ACC112 (cell line): ENCODE results near the gene AFF1.

Experiments used
- H2AFZ ChIP-seq: fragments of 200-600 bp; sonication (generic); one replicate; pipeline ENCODE4 v1.6.0; 2017; ENCODE audit warnings: antibody characterized with exemption, low read length; ENCODE audit not compliant: unreplicated experiment
- H3K27ac ChIP-seq: fragments of 200-600 bp; sonication (generic); 2 replicates; pipeline ENCODE4 v1.5.1; 2014; ENCODE audit warnings: low read depth, mild to moderate bottlenecking, antibody characterized with exemption, low read length, moderate library complexity
- H3K27me3 ChIP-seq: fragments of 200-600 bp; sonication (generic); 2 replicates; pipeline ENCODE4 v1.6.1; 2014; ENCODE audit warnings: mild to moderate bottlenecking, antibody characterized with exemption, low read length, moderate library complexity, mixed read lengths; ENCODE audit not compliant: insufficient read depth
- H3K36me3 ChIP-seq: fragments of 200-600 bp; sonication (generic); 2 replicates; pipeline ENCODE4 v1.6.1; 2016; ENCODE audit warnings: mild to moderate bottlenecking, antibody characterized with exemption, low read length, moderate library complexity, mixed read lengths; ENCODE audit not compliant: insufficient read depth
- H3K4me1 ChIP-seq: fragments of 200-600 bp; sonication (generic); one replicate; pipeline ENCODE4 v1.6.1; 2016; ENCODE audit warnings: low read length, mixed read lengths; ENCODE audit not compliant: insufficient read depth, unreplicated experiment, control insufficient read depth
- H3K4me3 ChIP-seq: fragments of 200-600 bp; sonication (generic); 2 replicates; pipeline ENCODE4 v1.5.1; 2014; ENCODE audit warnings: mild to moderate bottlenecking, low read depth, low read length
- H3K79me2 ChIP-seq: fragments of 200-600 bp; sonication (generic); one replicate; pipeline ENCODE4 v1.6.0; 2016; ENCODE audit warnings: low read length; ENCODE audit not compliant: control insufficient read depth, unreplicated experiment, insufficient read depth

AFF1 gene

GRCh38 chr4:86970447-86971354 is 35.9 kb downstream of the AFF1 start:
- Histone ChIP-seq H3K4me1 (peaks cover 26% of the 10 kb centered on the region), H3K27ac (no peak overlapping the region)

DNA sequence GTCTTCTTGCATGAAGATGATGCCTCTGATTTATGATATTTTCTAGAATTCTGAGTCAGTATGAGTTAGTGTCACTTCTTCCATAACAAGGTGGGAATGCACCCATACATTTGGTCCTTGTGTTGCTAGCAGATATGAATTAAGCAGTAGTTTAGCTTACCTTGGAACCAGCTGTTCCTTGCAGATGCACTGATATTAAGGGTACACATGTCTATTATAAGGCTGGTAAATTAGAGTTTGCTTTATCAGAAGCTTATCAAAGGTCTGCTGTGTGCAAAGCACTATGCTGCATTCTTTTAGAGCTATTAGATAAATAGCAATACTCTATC is 36.5 kb downstream of the AFF1 start:
- H2AFZ ChIP-seq: no peak overlapping the region
- no peaks in the 10 kb centered on the region for H3K27me3 ChIP-seq
- peaks cover 26% of the 10 kb centered on the region for H3K4me1 ChIP-seq
- no peak overlapping the region for H3K27ac ChIP-seq
- H3K79me2 ChIP-seq: peaks cover 28% of the 10 kb centered on the region
- H3K4me3 ChIP-seq: no peak overlapping the region
- H3K36me3 ChIP-seq: no peaks in the 10 kb centered on the region

More at GRCh38 chr4:86970447-86971354, 35.9 kb downstream of the AFF1 start:
- Histone ChIP-seq H3K79me2 (peaks cover 30% of the 10 kb centered on the region), H3K4me3 (no peak overlapping the region), H3K36me3 (no peaks in the 10 kb centered on the region), H2AFZ (no peak overlapping the region), H3K27me3 (no peaks in the 10 kb centered on the region)

DNA sequence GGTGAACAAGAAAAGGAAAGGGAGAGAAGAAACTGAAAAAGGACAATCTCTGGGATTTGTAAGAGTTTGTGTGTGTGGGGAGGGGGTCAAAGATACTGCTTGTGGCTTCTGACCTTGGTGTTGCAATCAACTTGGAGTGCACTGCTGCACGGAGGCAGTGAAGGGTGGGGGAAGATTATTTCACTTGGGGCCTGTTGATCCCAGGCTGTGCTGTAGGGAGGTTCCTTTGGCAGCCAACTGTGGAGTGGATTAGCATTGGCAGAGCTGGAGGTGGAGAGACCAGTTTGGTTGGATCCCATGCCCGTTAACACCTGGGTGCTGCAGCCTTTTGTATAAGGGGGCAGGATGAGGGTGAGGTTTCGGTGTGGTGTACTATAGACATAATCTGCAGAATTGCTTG is 38.2 kb downstream of the AFF1 start:
- Histone ChIP-seq H3K27ac (0 out of 2 replicates have a peak overlapping the region, but pooled peaks have one; percentile 10), H3K36me3 (no peaks in the 10 kb centered on the region), H3K4me1 (peaks cover 34% of the 10 kb centered on the region), H3K4me3 (no peak overlapping the region), H3K79me2 (peaks cover 24% of the 10 kb centered on the region), H2AFZ (no peak overlapping the region), H3K27me3 (no peaks in the 10 kb centered on the region)

DNA sequence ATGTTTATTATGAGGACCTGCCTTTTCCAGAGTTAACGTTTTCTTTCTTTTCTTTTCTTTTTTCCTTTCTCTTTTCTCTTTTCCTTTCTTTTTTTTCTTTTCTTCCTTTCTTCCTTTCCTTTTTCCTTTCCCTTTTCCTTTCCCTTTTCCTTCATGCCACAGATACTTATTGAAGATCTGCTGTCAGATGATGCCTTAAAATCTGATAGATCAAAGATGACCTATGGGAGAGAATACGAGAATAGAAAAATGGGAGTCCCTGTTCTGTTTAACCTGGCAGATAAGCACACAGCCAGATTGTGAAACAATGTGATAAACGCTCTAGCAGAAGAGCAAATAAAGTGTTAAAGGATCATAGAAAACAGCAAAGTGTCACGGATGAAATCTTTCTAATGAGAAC is 38.9 kb downstream of the AFF1 start:
- peaks cover 38% of the 10 kb centered on the region for H3K4me1 ChIP-seq
- no peaks in the 10 kb centered on the region for H3K36me3 ChIP-seq
- no peaks in the 10 kb centered on the region for H3K27me3 ChIP-seq
- H3K27ac ChIP-seq: peak overlapping the region; percentile 14; the same call in 1 of the 2 replicates
- H2AFZ ChIP-seq: no peak overlapping the region
- H3K79me2 ChIP-seq: peaks cover 28% of the 10 kb centered on the region
- H3K4me3 ChIP-seq: peak overlapping the region; percentile 6; the same call in 1 of the 2 replicates

GRCh38 chr4:86974551-86974994 is 39.8 kb downstream of the AFF1 start:
- Histone ChIP-seq H3K4me3 (no peak overlapping the region), H3K36me3 (no peaks in the 10 kb centered on the region), H2AFZ (no peak overlapping the region), H3K79me2 (peaks cover 34% of the 10 kb centered on the region), H3K4me1 (peaks cover 39% of the 10 kb centered on the region), H3K27ac (peak overlapping the region; percentile 33), H3K27me3 (no peaks in the 10 kb centered on the region)

- H3K79me2 ChIP-seq: peaks cover 31% of the 10 kb centered on the region
- H3K27ac ChIP-seq: no peak overlapping the region
- H3K36me3 ChIP-seq: no peaks in the 10 kb centered on the region
- H3K27me3 ChIP-seq: no peaks in the 10 kb centered on the region
- H2AFZ ChIP-seq: no peak overlapping the region
- H3K4me1 ChIP-seq: peaks cover 39% of the 10 kb centered on the region
- no peak overlapping the region for H3K4me3 ChIP-seq
Observed at GRCh38 chr4:86975927-86976326, 41.1 kb downstream of the AFF1 start.

DNA sequence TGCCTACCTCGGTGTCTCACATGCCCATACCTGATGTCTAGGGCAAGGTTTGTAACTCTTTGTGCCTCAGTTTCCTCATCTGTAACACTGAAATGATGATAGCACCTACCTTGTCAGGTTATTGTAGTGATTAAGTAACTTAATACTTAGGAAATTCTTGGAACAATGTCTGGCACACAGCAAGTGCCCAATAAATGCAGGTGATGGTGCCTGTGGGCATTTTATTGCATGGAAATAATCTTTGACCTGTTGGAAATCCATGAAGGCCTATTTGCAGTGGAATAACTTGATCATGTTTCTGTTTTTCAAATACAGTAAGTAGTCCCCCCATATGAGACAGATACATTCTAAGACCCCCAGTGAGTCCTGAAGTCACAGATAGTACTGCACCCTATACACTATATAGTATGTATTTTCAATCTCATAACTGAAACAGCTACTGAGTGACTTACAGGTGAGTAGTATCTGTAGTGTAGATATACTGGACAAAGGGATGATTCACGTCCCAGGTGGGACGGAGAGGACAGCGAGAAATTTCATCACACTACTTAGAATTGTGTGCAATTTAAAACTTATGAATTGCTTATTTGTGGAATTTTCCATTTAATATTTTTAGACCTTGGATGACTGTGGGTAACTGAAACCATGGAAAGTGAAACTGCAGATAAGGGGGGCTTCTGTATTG is 42.1 kb downstream of the AFF1 start:
- H3K4me1 ChIP-seq: peaks cover 39% of the 10 kb centered on the region
- H3K27ac ChIP-seq: peak overlapping the region; percentile 81
- no peaks in the 10 kb centered on the region for H3K36me3 ChIP-seq
- no peak overlapping the region for H3K4me3 ChIP-seq
- H3K27me3 ChIP-seq: no peaks in the 10 kb centered on the region
- H3K79me2 ChIP-seq: peaks cover 33% of the 10 kb centered on the region
- no peak overlapping the region for H2AFZ ChIP-seq

DNA sequence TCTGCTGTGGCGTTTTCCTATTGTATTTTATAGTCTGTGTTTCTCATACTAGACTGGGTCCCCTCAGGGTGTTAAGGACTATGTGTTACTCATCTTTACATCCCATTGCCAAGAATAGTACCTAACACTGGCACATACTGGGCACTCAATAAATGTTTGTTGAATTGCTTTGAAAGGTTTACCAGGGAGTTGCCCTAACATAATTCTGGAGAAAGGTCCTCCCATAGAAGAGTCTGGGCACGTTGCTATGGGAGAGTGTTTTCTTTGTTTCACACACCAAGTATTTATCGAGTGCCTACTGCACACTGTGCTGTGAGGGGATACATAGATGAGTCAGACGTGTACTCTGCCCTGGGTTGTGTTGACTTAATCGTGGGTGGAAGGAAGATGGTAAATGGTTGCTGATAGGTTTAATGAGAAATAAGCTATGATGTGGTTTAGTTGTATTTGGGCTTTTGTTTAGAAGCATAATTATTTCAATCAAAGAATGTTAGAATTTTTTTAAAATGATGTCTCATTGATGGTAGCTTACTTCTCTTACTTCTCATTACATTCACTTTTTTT is 42.9 kb downstream of the AFF1 start:
- Histone ChIP-seq H3K27ac (peak overlapping the region; percentile 81), H3K79me2 (peaks cover 34% of the 10 kb centered on the region), H2AFZ (no peak overlapping the region), H3K36me3 (no peaks in the 10 kb centered on the region), H3K4me1 (peaks cover 37% of the 10 kb centered on the region), H3K27me3 (no peaks in the 10 kb centered on the region), H3K4me3 (no peak overlapping the region)

GRCh38 chr4:86978709-86979108 is 43.9 kb downstream of the AFF1 start:
- Histone ChIP-seq H3K79me2 (peaks cover 28% of the 10 kb centered on the region), H3K36me3 (no peaks in the 10 kb centered on the region), H2AFZ (no peak overlapping the region), H3K4me3 (no peak overlapping the region), H3K27ac (no peak overlapping the region), H3K4me1 (peaks cover 27% of the 10 kb centered on the region), H3K27me3 (no peaks in the 10 kb centered on the region)

GRCh38 chr4:86980230-86980629 is 45.4 kb downstream of the AFF1 start:
- Histone ChIP-seq H2AFZ (no peak overlapping the region), H3K4me1 (peaks cover 13% of the 10 kb centered on the region), H3K79me2 (peaks cover 26% of the 10 kb centered on the region), H3K27ac (no peak overlapping the region), H3K4me3 (no peak overlapping the region), H3K36me3 (no peaks in the 10 kb centered on the region), H3K27me3 (no peaks in the 10 kb centered on the region)
